Measurements from ENCODE around the gene NDUFB1.

DNA sequence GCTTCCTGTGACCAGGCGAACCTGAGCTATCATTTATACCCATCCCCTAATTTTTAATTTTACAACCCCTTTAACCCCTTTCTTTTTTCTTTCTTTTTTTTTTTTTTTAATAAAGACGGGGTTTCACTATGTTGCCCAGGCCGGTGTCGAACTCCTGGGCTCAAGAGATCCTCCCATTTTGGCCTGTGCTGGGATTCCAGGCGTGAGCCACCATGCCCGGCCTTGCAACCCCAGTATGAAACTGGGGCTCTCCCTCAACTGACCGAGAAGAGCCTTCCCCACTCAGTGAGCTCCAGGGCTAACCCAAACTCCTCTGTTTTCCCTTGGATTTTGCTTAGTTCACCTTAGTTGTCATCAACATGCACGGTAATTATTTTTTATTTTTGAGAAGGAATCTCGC is 1.3 kb upstream of the NDUFB1 start:
- TF ChIP-seq CTCF (IDR thresholded peaks at IDR 0.05 in 8 of 11, conservative IDR thresholded peaks at IDR 0.05 in 3 of 11), result no peak
- TF ChIP-seq POLR2A (IDR thresholded peaks at IDR 0.05), result no peak
- TF ChIP-seq POLR2AphosphoS5 (IDR thresholded peaks at IDR 0.05), result no peak
